HepG2 (cell line): Measurements from ENCODE around the gene AP4S1. TPM values are rescaled to one million over a fixed set of nuclear protein-coding genes. Genes with fewer than 3 reads are reported as not detected.

ENCODE experiments used
- EZH2 ChIP-seq: conservative IDR thresholded peaks from 2 replicates; pipeline ENCODE4 v1.6.1; 2012; ENCODE audit warnings: mild to moderate bottlenecking, low read depth, low read length, moderate library complexity
- FOXM1 ChIP-seq: sonication (generic); formaldehyde crosslinking; IDR thresholded peaks from 2 replicates; pipeline ENCODE4 v1.5.0; 2020; ENCODE audit warnings: missing genetic modification reagents
- FOXP1 ChIP-seq, 2 experiments: fragments of 450-650 bp in 1 of 2; IDR thresholded peaks; 2 replicates each; pipeline ENCODE4 v1.6.1; 2017 to 2018; ENCODE audit warnings: antibody characterized with exemption in 1 of 2
- NFE2 ChIP-seq: sonication (generic); formaldehyde crosslinking; IDR thresholded peaks from 2 replicates; pipeline ENCODE4 v1.4.0; 2020; ENCODE audit warnings: missing genetic modification reagents
- RFXANK ChIP-seq: IDR thresholded peaks from 2 replicates; pipeline ENCODE4 v1.6.1; 2016
- SMYD3 ChIP-seq: sonication (generic); formaldehyde crosslinking; IDR thresholded peaks from 2 replicates; pipeline ENCODE4 v1.8.1; 2023; ENCODE audit warnings: mild to moderate bottlenecking, missing genetic modification reagents
- SNAI1 ChIP-seq: sonication (generic); formaldehyde crosslinking; IDR thresholded peaks from 2 replicates; pipeline ENCODE4 v1.5.0; 2020; ENCODE audit warnings: mild to moderate bottlenecking, missing genetic modification reagents, borderline replicate concordance
- SYNCRIP ChIP-seq: fragments of 200-400 bp; formaldehyde crosslinking; IDR thresholded peaks from 2 replicates; pipeline ENCODE4 v1.6.1; 2018; ENCODE audit warnings: mild to moderate bottlenecking, low read depth, low read length; ENCODE audit not compliant: insufficient read depth
- ZFYVE20 ChIP-seq: sonication (generic); formaldehyde crosslinking; IDR thresholded peaks from 2 replicates; pipeline ENCODE4 v1.8.0; 2023; ENCODE audit warnings: low read depth, mild to moderate bottlenecking, moderate library complexity, missing genetic modification reagents, borderline replicate concordance
- ZNF160 ChIP-seq: sonication (generic); formaldehyde crosslinking; IDR thresholded peaks from 2 replicates; pipeline ENCODE4 v1.8.0; 2022; ENCODE audit warnings: mild to moderate bottlenecking, inconsistent platforms, missing genetic modification reagents
- ZNF17 ChIP-seq: sonication (generic); formaldehyde crosslinking; IDR thresholded peaks from 2 replicates; pipeline ENCODE4 v1.5.0; 2020; ENCODE audit warnings: mild to moderate bottlenecking, missing genetic modification reagents
- ZNF331 ChIP-seq: sonication (generic); formaldehyde crosslinking; IDR thresholded peaks from 2 replicates; pipeline ENCODE4 v1.4.0; 2020; ENCODE audit warnings: missing genetic modification reagents
- ZNF44 ChIP-seq: sonication (generic); formaldehyde crosslinking; IDR thresholded peaks from 2 replicates; pipeline ENCODE4 v1.5.1; 2020; ENCODE audit warnings: mild to moderate bottlenecking, missing genetic modification reagents
- ZNF530 ChIP-seq: sonication (generic); formaldehyde crosslinking; IDR thresholded peaks from 2 replicates; pipeline ENCODE4 v1.5.0; 2020; ENCODE audit warnings: low read depth, mild to moderate bottlenecking, missing genetic modification reagents
- ZNF629 ChIP-seq: sonication (generic); formaldehyde crosslinking; conservative IDR thresholded peaks from 2 replicates; pipeline ENCODE4 v1.5.0; 2020; ENCODE audit warnings: missing genetic modification reagents
- ZNF883 ChIP-seq: sonication (generic); formaldehyde crosslinking; IDR thresholded peaks from 2 replicates; pipeline ENCODE4 v1.5.1; 2020; ENCODE audit warnings: mild to moderate bottlenecking, missing genetic modification reagents; ENCODE audit errors: not compliant biosample characterization
- ZSCAN21 ChIP-seq: sonication (generic); formaldehyde crosslinking; IDR thresholded peaks from 2 replicates; pipeline ENCODE4 v1.8.0; 2022; ENCODE audit warnings: mild to moderate bottlenecking, missing genetic modification reagents, moderate library complexity, borderline replicate concordance
- polyA plus RNA-seq, 8 experiments: library from polyadenylated mRNA; depleted of rRNA in 3 of 8; stranded (reverse) in 7 of 8; unstranded in 1 of 8; fragments of >200 nt; fragmentation: Illumina TruSeq in 4 of 8; extraction: Trizol in 4 of 8; gene quantifications; 2 replicates each; pipeline versions ENCODE4 v1.2.1 to v1.2.3, GENCODE V29; 2011 to 2016; ENCODE audit warnings: low read depth in 4 of 8, missing spikeins in 1 of 8, mixed read lengths in 1 of 8; ENCODE audit not compliant: insufficient read depth in 1 of 8
- total RNA-seq, 5 experiments: library from RNA; depleted of rRNA; stranded (reverse); fragments of >200 nt; fragmentation: Illumina TruSeq; extraction: Trizol; gene quantifications; 2 replicates each; pipeline ENCODE4 v1.2.3, GENCODE V29; 2016; ENCODE audit warnings: low read depth in 1 of 5
- TF ChIP-seq, protein P1 (sequence below), 2 experiments: sonication (generic) in 1 of 2; formaldehyde crosslinking in 1 of 2; IDR thresholded peaks; 2 replicates each; pipeline versions ENCODE4 v1.6.1 to v1.9.0; 2014 to 2022; ENCODE audit warnings: antibody characterized with exemption in 1 of 2, borderline replicate concordance in 1 of 2, inconsistent platforms in 1 of 2, low read depth in 1 of 2, missing genetic modification reagents in 1 of 2
- TF ChIP-seq, protein P2 (sequence below): sonication (generic); formaldehyde crosslinking; IDR thresholded peaks from 2 replicates; pipeline ENCODE4 v1.5.0; 2020; ENCODE audit warnings: missing genetic modification reagents
- TF ChIP-seq, protein P3 (sequence below): sonication (generic); formaldehyde crosslinking; conservative IDR thresholded peaks from 2 replicates; pipeline ENCODE4 v1.4.0; 2020; ENCODE audit warnings: missing genetic modification reagents

AP4S1 gene
- total and polyA plus RNA-seq, 2 of the 13 experiments (the other 11 are each of a cell fraction or from before 2014, with no cell fraction given), result 3.9 to 21.1 TPM

DNA sequence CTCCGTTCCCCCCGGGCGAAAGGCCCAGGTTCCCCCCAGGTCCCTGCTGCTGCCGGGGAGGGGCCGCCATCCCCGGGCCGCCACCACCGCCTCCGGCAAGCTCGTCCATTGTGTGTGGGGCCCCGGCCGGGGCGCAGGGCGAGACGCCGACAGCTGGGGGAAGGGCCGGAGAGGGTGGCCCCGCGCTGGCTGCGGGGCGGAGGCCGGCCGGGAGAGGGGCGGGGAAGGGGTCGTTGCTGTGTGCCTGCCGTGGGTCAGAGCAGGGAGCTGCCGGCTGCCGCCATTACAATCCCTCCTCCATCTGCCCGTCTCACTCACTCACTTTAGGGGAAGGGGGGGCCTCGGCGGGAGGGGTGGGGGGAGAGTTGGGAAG is 614 bp downstream of the AP4S1 start, which contains the start of gene STRN3 (continued):
- TF ChIP-seq, protein P1, sequence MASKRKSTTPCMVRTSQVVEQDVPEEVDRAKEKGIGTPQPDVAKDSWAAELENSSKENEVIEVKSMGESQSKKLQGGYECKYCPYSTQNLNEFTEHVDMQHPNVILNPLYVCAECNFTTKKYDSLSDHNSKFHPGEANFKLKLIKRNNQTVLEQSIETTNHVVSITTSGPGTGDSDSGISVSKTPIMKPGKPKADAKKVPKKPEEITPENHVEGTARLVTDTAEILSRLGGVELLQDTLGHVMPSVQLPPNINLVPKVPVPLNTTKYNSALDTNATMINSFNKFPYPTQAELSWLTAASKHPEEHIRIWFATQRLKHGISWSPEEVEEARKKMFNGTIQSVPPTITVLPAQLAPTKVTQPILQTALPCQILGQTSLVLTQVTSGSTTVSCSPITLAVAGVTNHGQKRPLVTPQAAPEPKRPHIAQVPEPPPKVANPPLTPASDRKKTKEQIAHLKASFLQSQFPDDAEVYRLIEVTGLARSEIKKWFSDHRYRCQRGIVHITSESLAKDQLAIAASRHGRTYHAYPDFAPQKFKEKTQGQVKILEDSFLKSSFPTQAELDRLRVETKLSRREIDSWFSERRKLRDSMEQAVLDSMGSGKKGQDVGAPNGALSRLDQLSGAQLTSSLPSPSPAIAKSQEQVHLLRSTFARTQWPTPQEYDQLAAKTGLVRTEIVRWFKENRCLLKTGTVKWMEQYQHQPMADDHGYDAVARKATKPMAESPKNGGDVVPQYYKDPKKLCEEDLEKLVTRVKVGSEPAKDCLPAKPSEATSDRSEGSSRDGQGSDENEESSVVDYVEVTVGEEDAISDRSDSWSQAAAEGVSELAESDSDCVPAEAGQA (IDR thresholded peaks at IDR 0.05; ENCODE audit: low read depth), result no peak; the same call in 1 of the 2 replicates
- TF ChIP-seq, protein P1 (CRISPR knock-in tag; IDR thresholded peaks at IDR 0.05; ENCODE audit: borderline replicate concordance), result 0 out of 2 replicates have a peak, but pooled peaks have one; percentile 70
- TF ChIP-seq, protein P2, sequence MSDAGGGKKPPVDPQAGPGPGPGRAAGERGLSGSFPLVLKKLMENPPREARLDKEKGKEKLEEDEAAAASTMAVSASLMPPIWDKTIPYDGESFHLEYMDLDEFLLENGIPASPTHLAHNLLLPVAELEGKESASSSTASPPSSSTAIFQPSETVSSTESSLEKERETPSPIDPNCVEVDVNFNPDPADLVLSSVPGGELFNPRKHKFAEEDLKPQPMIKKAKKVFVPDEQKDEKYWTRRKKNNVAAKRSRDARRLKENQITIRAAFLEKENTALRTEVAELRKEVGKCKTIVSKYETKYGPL (CRISPR knock-in tag), result no peak
- TF ChIP-seq ZNF160 (CRISPR knock-in tag) (peak; percentile 34; the same call in 1 of the 2 replicates), ZFYVE20 (0 out of 2 replicates have a peak, but pooled peaks have one; percentile 15), ZNF44 (peak; percentile 7; the same call in 1 of the 2 replicates), SYNCRIP (no peak), RFXANK (CRISPR knock-in tag) (no peak), SNAI1 (0 out of 2 replicates have a peak, but pooled peaks have one; percentile 11), ZNF883 (peak; percentile 63), EZH2 (no peak), NFE2 (CRISPR knock-in tag) (no peak), ZSCAN21 (CRISPR knock-in tag) (peak; percentile 46; the same call in 1 of the 2 replicates), FOXM1 (0 out of 2 replicates have a peak, but pooled peaks have one; percentile 6), ZNF530 (CRISPR knock-in tag) (no peak), ZNF629 (CRISPR knock-in tag) (0 out of 2 replicates have a peak, but pooled peaks have one; percentile 4), ZNF17 (CRISPR knock-in tag) (no peak), FOXP1 (IDR thresholded peaks at IDR 0.05) (no peak), FOXP1 (CRISPR knock-in tag; IDR thresholded peaks at IDR 0.05) (no peak), SMYD3 (CRISPR knock-in tag) (no peak), ZNF331 (CRISPR knock-in tag) (no peak)
- TF ChIP-seq, protein P3, sequence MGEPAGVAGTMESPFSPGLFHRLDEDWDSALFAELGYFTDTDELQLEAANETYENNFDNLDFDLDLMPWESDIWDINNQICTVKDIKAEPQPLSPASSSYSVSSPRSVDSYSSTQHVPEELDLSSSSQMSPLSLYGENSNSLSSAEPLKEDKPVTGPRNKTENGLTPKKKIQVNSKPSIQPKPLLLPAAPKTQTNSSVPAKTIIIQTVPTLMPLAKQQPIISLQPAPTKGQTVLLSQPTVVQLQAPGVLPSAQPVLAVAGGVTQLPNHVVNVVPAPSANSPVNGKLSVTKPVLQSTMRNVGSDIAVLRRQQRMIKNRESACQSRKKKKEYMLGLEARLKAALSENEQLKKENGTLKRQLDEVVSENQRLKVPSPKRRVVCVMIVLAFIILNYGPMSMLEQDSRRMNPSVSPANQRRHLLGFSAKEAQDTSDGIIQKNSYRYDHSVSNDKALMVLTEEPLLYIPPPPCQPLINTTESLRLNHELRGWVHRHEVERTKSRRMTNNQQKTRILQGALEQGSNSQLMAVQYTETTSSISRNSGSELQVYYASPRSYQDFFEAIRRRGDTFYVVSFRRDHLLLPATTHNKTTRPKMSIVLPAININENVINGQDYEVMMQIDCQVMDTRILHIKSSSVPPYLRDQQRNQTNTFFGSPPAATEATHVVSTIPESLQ (CRISPR knock-in tag), result no peak
